Erythroblast (primary cell): ENCODE measurements around the gene MGST3.
A peak's percentile ranks its signal among the peaks of the same experiment; 100 is the strongest.
"Not testable (repeated sequence)": the region's sequence is repeated elsewhere in the genome, so short reads cannot be mapped to it uniquely, and the experiment has no call there.

Experiments
- DNase-seq, 2 experiments: peaks; one replicate each; lab custom pipeline; 2025; lab: John Stamatoyannopoulos, UW
- GATA1 ChIP-seq: IDR thresholded peaks from 2 replicates; pipeline ENCODE4 v1.6.1; 2011; ENCODE audit warnings: low read depth, mild to moderate bottlenecking, control low read depth, low read length, moderate library complexity
- POLR2A ChIP-seq: IDR thresholded peaks from 2 replicates; pipeline ENCODE4 v1.6.1; 2011; ENCODE audit warnings: mild to moderate bottlenecking, low read length

MGST3 gene

GRCh38 chr1:165686971-165687433, 56.0 kb downstream of the MGST3 start:
- peak in 1 of 2 experiments; percentile 14 for DNase-seq
- TF ChIP-seq POLR2A = no peak
- TF ChIP-seq GATA1 = no peak

DNA sequence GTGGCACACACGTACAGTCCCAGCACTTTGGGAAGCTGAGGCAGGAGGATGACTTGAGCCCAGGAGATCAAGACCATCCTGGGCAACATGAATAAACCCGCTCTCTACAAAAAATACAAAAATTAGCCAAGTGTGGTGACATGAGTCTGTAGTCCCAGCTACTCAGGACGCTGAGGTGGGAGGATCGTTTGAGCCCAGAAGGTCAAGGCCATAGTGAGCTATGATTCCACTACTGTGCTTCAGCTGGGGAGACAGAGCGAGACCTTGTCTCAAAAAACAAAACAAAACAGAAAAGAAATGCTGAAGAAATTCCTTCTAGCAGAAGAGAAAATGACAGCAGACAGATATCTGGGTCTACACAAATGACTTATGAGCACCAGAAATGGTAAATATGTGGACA, 57.0 kb downstream of the MGST3 start:
- no peak for DNase-seq
- TF ChIP-seq GATA1 (no peak), POLR2A (no peak)

DNA sequence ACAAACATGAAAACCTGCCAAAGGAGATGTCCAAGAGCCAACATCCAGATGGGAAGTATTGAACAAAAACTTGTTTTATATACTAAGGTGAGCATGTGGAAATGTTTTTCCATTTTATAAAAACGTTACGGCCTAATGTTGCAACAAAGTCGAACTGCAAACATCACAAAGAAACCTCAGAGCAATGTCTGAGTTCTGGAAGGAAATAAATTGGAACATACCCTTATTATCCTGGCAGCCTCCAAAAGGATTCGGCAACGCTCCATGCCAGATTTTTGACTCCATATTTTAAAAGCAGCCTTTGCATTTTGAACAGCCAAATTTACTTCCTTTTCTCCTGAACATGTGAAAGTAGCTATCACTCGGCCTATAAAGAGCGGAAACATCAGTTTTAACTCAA, 64.0 kb downstream of the MGST3 start:
- TF ChIP-seq POLR2A = no peak
- TF ChIP-seq GATA1 = no peak
- DNase-seq = no peak

- peak; percentile 9 to 14 for DNase-seq
- no peak for TF ChIP-seq GATA1
- no peak for TF ChIP-seq POLR2A
Observed at GRCh38 chr1:165696625-165697100, 65.6 kb downstream of the MGST3 start.

DNA sequence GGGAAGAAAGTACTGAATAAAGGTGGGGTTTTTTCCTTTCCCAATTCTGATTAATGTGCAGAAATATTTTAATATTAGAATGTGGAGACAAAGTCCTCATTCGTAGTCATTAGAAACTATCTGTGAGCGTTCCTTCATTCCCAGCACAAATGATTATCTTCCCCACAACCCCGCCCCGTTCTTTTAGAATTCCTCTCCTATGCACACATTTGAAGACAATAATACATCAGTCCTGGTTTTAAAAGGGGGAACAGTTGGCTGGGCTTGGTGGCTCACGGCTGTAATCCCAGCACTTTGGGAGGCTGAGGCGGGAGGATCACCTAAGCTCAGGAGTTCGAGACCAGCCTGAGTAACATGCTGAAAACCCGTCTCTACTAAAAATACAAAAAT, 66.5 kb downstream of the MGST3 start:
- DNase-seq = no peak
- TF ChIP-seq GATA1 (no peak), POLR2A (no peak)

DNA sequence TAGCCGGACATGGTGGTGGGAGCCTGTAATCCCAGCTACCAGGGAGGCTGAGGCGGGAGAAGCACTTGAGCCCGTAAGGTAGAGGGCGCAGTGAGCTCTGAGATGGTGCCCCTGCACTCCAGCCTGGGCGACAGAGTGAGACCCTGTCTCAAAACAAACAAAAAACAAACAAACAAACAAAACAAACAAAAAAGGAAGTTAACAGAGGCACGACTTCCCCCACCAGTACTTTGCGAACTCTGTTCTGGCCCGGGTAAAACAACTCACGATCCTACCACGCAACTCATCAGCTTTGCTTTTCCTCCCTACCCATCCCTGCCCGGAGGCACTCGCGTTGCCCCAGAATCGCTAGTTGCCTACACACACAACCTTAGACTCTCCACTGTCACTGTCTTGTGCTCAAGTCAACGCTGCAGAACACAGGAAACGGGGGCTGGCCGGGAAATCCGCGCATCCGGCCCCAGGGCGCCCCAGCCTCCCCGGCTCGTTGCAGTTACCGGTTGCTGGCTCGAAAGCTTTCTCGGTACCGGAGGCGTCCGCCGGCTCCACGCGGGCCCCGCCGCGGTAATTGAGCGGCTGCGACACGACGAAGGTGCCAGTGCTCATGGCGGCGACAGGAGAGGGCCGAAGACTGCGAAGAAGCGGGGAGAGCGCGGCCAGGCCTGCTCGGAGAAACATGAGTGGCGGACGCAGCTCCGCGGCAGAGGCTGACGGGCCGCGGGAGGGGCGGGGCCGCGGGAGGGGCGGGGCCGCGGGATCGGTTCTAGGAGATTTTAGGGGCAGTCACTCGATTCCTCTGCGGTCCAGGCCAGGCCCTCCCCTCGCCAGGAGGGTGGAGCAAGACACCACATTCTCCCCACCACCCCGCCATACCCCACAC, 67.1 kb downstream of the MGST3 start, which contains the start of gene ALDH9A1:
TSS of gene ALDH9A1 (minus strand) at position 682 of the 880 bp plus-strand sequence. CDS start at position 678, 4 bp downstream.
- DNase-seq = peak; percentile 88 to 89
- TF ChIP-seq GATA1 (no peak), POLR2A (peak; percentile 58)

DNA sequence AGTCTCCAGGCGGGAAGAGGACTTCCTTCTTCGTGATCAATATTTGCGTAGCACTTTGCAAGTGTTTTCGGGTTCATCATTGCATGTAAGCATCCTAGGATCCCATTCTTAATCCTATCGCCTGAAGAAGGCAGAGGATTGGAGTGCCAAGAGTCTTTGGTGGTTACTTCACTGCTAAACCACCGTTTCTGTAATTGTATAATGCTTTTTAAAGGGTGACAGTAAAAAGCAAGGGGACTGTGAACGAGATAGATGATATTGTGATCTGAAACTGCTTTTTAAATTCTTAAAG, 67.7 kb downstream of the MGST3 start:
- no peak for DNase-seq
- TF ChIP-seq GATA1 (no peak), POLR2A (no peak)

DNA sequence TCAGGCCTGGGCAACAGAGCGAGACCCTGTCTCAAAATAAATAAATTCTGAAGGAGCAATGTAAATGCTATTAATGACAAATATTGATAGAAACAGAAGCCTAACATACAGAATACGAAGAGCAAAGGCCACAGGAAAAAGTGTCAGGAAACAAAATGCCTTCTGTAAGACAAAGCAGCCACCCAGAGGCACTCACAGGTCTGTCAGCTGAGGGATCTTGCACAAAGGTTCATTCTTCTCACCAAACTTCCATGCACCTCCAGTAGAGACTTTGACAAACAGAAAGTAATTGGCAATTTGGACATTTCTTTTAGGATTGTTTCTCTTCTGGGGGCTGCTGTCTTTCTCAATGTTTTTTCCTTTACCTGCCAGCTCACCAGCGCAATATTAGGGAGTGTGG, 68.5 kb downstream of the MGST3 start:
- TF ChIP-seq POLR2A (no peak), GATA1 (no peak)
- no peak for DNase-seq

DNA sequence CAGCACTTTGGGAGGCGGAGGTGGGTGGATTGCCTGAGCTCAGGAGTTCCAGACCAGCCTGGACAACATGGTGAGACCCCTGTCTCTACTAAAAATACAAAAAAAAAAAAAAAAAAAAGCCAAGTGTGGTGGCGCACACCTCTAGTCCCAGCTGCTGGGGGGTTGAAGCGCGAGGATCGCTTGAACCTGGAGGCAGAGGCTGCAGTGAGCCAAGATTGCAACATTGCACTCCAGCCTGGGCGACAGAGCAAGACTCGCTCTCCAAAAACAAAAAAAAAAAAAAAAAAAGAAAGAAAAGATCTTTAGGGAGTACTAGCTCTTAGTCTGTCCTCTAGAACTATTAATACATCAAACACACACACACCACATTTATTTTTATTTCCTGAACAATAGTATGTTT, 70.9 kb downstream of the MGST3 start:
- DNase-seq = not testable (repeated sequence)

GRCh38 chr1:165703648-165704047, 72.6 kb downstream of the MGST3 start:
- DNase-seq = no peak

More at GRCh38 chr1:165703648-165704047, 72.6 kb downstream of the MGST3 start:
- TF ChIP-seq POLR2A = no peak
- no peak for TF ChIP-seq GATA1
